Fibroblast of mammary gland (primary cell): ENCODE measurements around the gene CDKN2B-AS1.

Source experiments
- DNase-seq: peaks from one replicate; pipeline ENCODE4 v3.0.0-alpha.2; 2010; ENCODE audit warnings: low read depth
- H3K4me3 ChIP-seq: 2 replicates; pipeline ENCODE4 v1.5.1; 2011; ENCODE audit warnings: low read depth, mild to moderate bottlenecking, low read length, moderate library complexity; ENCODE audit not compliant: control insufficient read depth
- CTCF ChIP-seq: conservative IDR thresholded peaks from 2 replicates; pipeline ENCODE4 v1.5.1; 2011; ENCODE audit warnings: low read depth, low read length, inconsistent platforms; ENCODE audit not compliant: control insufficient read depth, insufficient read depth

Gene CDKN2B-AS1

DNA sequence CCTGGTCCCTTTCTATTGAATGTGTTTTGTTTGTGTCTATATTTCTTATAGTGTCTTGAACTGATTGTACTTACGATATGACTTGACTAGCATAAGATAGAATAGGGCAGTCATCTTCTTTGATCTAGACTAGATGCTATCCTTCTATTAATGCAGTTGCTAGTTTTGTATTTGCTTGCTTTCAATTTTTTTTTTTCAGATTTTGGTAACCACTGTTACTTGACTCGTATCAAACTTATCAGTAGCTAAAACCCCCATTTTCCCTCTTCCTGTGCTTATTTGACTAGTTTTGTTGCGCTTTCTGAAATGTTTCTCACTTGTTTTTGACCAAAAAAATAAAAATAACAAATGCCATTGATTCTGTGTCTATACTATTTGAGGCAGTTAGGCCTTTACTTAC is 83.5 kb downstream of the CDKN2B-AS1 start:
- H3K4me3 ChIP-seq = no peak overlapping the region
- no peak for TF ChIP-seq CTCF
- DNase-seq = no peak

- peak; percentile 86 for DNase-seq
- no peak for TF ChIP-seq CTCF
- no peak overlapping the region for H3K4me3 ChIP-seq
These were observed 85.3 kb downstream of the CDKN2B-AS1 start for GRCh38 chr9:22079873-22080341.

- no peak for TF ChIP-seq CTCF
- DNase-seq = peak; percentile 90
- H3K4me3 ChIP-seq = no peak overlapping the region
These were observed 89.9 kb downstream of the CDKN2B-AS1 start for GRCh38 chr9:22084336-22085035.

- DNase-seq = no peak
- H3K4me3 ChIP-seq = no peak overlapping the region
- no peak for TF ChIP-seq CTCF
These were observed 93.6 kb downstream of the CDKN2B-AS1 start for GRCh38 chr9:22088053-22088716.

GRCh38 chr9:22088717-22089061 is 94.1 kb downstream of the CDKN2B-AS1 start:
- TF ChIP-seq CTCF = no peak
- DNase-seq = no peak
- H3K4me3 ChIP-seq = no peak overlapping the region

GRCh38 chr9:22097707-22098106 is 103.1 kb downstream of the CDKN2B-AS1 start:
- no peak overlapping the region for H3K4me3 ChIP-seq
- DNase-seq = peak; percentile 91
- TF ChIP-seq CTCF = no peak
